HG03469 (cell line): ENCODE data around the gene SDR42E2.
"Not testable (repeated sequence)": the region's sequence is repeated elsewhere in the genome, so short reads cannot be mapped to it uniquely, and the experiment has no call there.

ENCODE experiments used
- ATAC-seq: cut with Tn5 transposase; IDR thresholded peaks from one replicate; pipeline ENCODE4 v1.9.1; 2021; ENCODE audit warnings: mild to moderate bottlenecking, moderate library complexity, moderate number of reproducible peaks; ENCODE audit not compliant: unreplicated experiment

The SDR42E2 gene

GRCh38 chr16:22161999-22162655, at the start of gene SDR42E2:
Gene SDR42E2, plus strand, starts transcription at chr16:22162506. Its CDS starts 3,077 bp downstream, at chr16:22165583.
- no peak for ATAC-seq

GRCh38 chr16:22116095-22116700, 46.1 kb upstream of the SDR42E2 start:
- ATAC-seq = no peak

- ATAC-seq = no peak
These were observed 44.7 kb upstream of the SDR42E2 start for GRCh38 chr16:22117609-22118008.

GRCh38 chr16:22120440-22120839, 41.9 kb upstream of the SDR42E2 start:
- no peak for ATAC-seq

- no peak for ATAC-seq
These were observed 40.1 kb upstream of the SDR42E2 start for GRCh38 chr16:22122239-22122638.

GRCh38 chr16:22123146-22123545, 39.2 kb upstream of the SDR42E2 start:
- ATAC-seq = no peak

- no peak for ATAC-seq
These were observed 38.4 kb upstream of the SDR42E2 start for GRCh38 chr16:22123759-22124490.

- ATAC-seq = no peak
These were observed 37.6 kb upstream of the SDR42E2 start for GRCh38 chr16:22124583-22125284.

- no peak for ATAC-seq
These were observed 36.2 kb upstream of the SDR42E2 start for GRCh38 chr16:22126037-22126558.

- not testable (repeated sequence) for ATAC-seq
These were observed 33.8 kb upstream of the SDR42E2 start for GRCh38 chr16:22128537-22128936.

GRCh38 chr16:22130528-22130927, 31.8 kb upstream of the SDR42E2 start:
- ATAC-seq = no peak

- no peak for ATAC-seq
These were observed 29.5 kb upstream of the SDR42E2 start for GRCh38 chr16:22132801-22133200.

- no peak for ATAC-seq
These were observed 23.8 kb upstream of the SDR42E2 start for GRCh38 chr16:22138482-22138881.

- ATAC-seq = no peak
These were observed 23.3 kb upstream of the SDR42E2 start for GRCh38 chr16:22139008-22139407.

GRCh38 chr16:22139732-22140131, 22.6 kb upstream of the SDR42E2 start:
- ATAC-seq = no peak

GRCh38 chr16:22141767-22142166, 20.5 kb upstream of the SDR42E2 start:
- no peak for ATAC-seq

- no peak for ATAC-seq
These were observed 17.8 kb upstream of the SDR42E2 start for GRCh38 chr16:22144520-22144919.

GRCh38 chr16:22147853-22148252, 14.5 kb upstream of the SDR42E2 start:
- no peak for ATAC-seq

- ATAC-seq = no peak
These were observed 10.9 kb upstream of the SDR42E2 start for GRCh38 chr16:22151246-22151998.

GRCh38 chr16:22152316-22152715, 10.0 kb upstream of the SDR42E2 start:
- ATAC-seq = no peak
